Mesothelial cell of epicardium (in vitro differentiated cells): Measurements from ENCODE around the gene LYL1. TPM values are rescaled to one million over a fixed set of nuclear protein-coding genes. Genes with fewer than 3 reads are reported as not detected.
A peak's percentile ranks its signal among the peaks of the same experiment; 100 is the strongest.

Experiments
- DNase-seq, 2 experiments: peaks; one replicate each; pipeline ENCODE4 v3.0.0; 2021; ENCODE audit warnings: low spot score in 2 of 2; ENCODE audit not compliant: unreplicated experiment in 2 of 2
- H3K27ac Mint-ChIP-seq: 2 replicates; pipeline ENCODE4 v1.8.0; 2021; ENCODE audit warnings: mixed read lengths
- H3K27me3 Mint-ChIP-seq: 2 replicates; pipeline ENCODE4 v1.8.0; 2021; ENCODE audit warnings: low read depth, mixed read lengths
- H3K36me3 Mint-ChIP-seq: 2 replicates; pipeline ENCODE4 v1.8.0; 2021; ENCODE audit warnings: mixed read lengths
- H3K4me1 Mint-ChIP-seq: 2 replicates; pipeline ENCODE4 v1.8.0; 2021; ENCODE audit warnings: mixed read lengths
- H3K4me3 Mint-ChIP-seq: 2 replicates; pipeline ENCODE4 v1.8.0; 2021; ENCODE audit warnings: mild to moderate bottlenecking, moderate library complexity, mixed read lengths
- H3K9me3 Mint-ChIP-seq: 2 replicates; pipeline ENCODE4 v1.8.0; 2021; ENCODE audit warnings: mixed read lengths
- total RNA-seq: library from RNA; stranded (reverse); gene quantifications from 3 replicates; pipeline ENCODE4 v1.2.1, GENCODE V29; 2021
- TF ChIP-seq, protein P1 (sequence below): fragments of 200-600 bp; sonication (generic); IDR thresholded peaks from one replicate; pipeline ENCODE4 v1.5.0; 2021; ENCODE audit warnings: antibody characterized with exemption; ENCODE audit not compliant: unreplicated experiment

LYL1 gene
- total RNA-seq, 1 donor from 2014 or later = 4.0 TPM

DNA sequence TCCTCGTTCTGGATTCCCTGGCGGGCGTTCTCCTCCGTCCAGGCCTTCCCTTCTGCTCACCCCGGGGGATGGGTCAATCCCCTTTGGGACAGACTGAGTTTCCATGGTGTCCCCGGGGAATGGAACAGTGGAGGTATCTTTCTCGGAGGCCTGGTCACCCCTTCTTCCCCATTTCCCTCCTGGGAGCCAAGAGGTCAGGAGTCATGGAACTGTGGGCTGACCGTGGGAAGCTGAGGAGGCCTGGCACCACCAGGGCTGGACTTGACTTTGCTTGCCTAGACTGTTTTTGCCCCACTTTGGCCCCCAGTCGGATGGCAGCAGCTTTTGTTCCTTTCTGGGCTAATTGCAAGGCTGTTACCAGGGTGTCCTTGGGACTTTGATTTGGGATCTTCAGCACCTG lies 17.4 kb upstream of the LYL1 start:
- no peaks in the 10 kb centered on the region for H3K9me3 Mint-ChIP-seq
- peak overlapping the region; percentile 75 for H3K4me3 Mint-ChIP-seq
- TF ChIP-seq, protein P1, sequence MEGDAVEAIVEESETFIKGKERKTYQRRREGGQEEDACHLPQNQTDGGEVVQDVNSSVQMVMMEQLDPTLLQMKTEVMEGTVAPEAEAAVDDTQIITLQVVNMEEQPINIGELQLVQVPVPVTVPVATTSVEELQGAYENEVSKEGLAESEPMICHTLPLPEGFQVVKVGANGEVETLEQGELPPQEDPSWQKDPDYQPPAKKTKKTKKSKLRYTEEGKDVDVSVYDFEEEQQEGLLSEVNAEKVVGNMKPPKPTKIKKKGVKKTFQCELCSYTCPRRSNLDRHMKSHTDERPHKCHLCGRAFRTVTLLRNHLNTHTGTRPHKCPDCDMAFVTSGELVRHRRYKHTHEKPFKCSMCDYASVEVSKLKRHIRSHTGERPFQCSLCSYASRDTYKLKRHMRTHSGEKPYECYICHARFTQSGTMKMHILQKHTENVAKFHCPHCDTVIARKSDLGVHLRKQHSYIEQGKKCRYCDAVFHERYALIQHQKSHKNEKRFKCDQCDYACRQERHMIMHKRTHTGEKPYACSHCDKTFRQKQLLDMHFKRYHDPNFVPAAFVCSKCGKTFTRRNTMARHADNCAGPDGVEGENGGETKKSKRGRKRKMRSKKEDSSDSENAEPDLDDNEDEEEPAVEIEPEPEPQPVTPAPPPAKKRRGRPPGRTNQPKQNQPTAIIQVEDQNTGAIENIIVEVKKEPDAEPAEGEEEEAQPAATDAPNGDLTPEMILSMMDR = no peak
- no peaks in the 10 kb centered on the region for H3K27me3 Mint-ChIP-seq
- peaks cover 42% of the 10 kb centered on the region for H3K4me1 Mint-ChIP-seq
- no peak for DNase-seq
- peaks cover 4% of the 10 kb centered on the region for H3K36me3 Mint-ChIP-seq
- peak overlapping the region; percentile 85 for H3K27ac Mint-ChIP-seq

DNA sequence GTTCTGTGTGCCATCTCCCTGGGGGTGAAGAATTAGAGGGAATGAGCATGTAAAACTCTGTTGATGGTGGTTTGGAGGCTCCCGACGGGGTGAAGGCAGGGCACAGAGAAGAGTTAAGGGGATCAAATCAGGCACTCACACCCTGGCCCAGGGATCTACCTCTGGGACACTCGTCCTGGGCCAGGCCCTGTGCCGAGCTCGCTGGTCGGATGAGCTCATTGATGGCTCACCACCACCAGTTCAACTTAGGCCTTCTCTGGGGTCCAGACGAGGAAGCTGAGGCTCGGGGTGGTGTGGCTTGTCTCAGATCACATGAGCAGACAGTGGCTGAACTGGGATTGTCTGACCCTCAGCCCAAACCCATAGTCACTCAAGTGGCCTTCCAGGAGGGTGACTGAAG lies 17.0 kb upstream of the LYL1 start:
- Mint-ChIP-seq H3K27ac (peak overlapping the region; percentile 85), H3K36me3 (peaks cover 4% of the 10 kb centered on the region), H3K27me3 (no peaks in the 10 kb centered on the region), H3K4me1 (peaks cover 42% of the 10 kb centered on the region), H3K9me3 (no peaks in the 10 kb centered on the region), H3K4me3 (peak overlapping the region; percentile 75)
- no peak for DNase-seq
- TF ChIP-seq, protein P1 = no peak

DNA sequence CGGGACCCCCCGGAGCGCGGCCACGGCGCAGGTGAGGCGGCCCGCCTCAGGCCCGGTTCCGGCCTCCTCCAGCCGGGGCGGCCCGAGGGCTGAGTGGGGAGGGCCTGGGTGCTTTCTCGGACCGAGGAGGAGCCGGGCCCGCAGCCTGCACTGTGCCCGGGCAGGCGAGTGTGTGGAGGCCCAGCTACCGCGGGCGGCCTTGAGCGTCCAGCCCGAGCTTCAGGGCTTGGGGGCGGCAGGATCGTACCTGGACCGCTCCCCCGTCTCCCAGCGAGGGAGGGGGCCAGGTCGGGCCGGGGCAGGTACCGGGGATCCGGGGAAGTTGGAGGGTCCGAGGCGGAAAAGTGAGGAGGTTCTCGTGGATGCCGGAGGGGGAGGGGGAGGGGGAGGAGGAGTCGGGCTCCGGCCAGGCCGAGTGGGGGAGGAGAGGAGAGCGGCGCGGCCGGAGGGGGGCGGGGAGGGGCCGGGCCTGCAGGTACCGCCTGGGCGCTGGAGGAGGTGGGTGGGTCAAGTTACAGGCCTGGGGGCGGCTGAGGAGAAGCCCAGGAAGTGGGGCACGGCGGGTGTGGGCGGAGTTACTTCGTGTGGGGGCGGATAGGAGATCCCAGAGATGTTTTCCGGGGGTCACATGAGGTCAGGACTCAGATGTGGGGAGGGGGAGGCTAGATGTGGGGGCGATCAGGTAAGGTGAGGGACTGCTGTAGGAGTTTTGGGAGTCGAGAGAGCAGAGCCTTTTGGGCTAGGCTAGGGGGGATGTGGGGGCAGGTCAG lies 16.0 kb upstream of the LYL1 start:
- Mint-ChIP-seq H3K4me3 (peak overlapping the region; percentile 75), H3K36me3 (peaks cover 4% of the 10 kb centered on the region), H3K27me3 (no peaks in the 10 kb centered on the region), H3K9me3 (no peaks in the 10 kb centered on the region), H3K4me1 (peaks cover 42% of the 10 kb centered on the region), H3K27ac (peak overlapping the region; percentile 85)
- peak in 1 of 2 experiments; percentile 47 for DNase-seq
- TF ChIP-seq, protein P1 = no peak

DNA sequence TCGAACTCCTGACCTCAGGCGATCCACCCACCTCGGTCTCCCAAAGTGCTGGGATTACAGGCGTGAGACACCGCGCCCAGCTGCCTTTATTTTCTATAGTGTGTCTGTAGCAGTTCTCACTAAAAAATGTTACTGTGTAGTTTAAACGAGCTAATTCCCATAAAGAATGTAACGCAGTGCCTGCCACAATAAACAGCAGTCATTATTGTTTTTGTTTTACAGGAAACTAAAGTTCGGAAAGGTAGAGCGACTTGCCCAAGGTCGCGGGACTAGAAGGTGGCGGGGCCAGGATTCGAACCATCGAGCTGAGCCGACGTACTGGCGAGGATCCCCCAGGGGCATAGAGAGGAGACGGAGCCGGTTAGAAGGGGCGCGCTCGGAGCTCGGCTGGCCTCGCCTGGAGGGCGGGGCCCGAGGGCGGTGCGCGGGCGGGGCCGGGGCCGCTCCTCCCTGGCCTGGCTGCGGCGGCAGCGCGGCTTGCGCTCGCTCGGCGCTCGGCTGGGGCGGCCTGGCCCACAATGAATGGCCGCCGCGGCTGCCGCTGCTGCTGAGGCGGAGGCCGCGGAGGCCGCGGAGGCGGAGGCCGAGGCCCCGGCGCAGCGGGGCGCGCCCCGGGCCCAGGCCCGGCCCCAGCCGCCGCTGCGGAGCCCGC lies 15.2 kb upstream of the LYL1 start, which contains the start of gene NACC1:
NACC1 (plus strand) TSS at position 493 of the 652 bp plus-strand sequence. CDS start 16,944 bp downstream, outside the sequence.
- TF ChIP-seq, protein P1 = no peak
- H3K9me3 Mint-ChIP-seq = no peaks in the 10 kb centered on the region
- DNase-seq = peak; percentile 86 to 89
- H3K27me3 Mint-ChIP-seq = no peaks in the 10 kb centered on the region
- peaks cover 42% of the 10 kb centered on the region for H3K4me1 Mint-ChIP-seq
- peak within 1 kb of the TSS; percentile 97 for H3K27ac Mint-ChIP-seq
- peaks cover 4% of the 10 kb centered on the region for H3K36me3 Mint-ChIP-seq
- peak within 1 kb of the TSS; percentile 95 for H3K4me3 Mint-ChIP-seq

DNA sequence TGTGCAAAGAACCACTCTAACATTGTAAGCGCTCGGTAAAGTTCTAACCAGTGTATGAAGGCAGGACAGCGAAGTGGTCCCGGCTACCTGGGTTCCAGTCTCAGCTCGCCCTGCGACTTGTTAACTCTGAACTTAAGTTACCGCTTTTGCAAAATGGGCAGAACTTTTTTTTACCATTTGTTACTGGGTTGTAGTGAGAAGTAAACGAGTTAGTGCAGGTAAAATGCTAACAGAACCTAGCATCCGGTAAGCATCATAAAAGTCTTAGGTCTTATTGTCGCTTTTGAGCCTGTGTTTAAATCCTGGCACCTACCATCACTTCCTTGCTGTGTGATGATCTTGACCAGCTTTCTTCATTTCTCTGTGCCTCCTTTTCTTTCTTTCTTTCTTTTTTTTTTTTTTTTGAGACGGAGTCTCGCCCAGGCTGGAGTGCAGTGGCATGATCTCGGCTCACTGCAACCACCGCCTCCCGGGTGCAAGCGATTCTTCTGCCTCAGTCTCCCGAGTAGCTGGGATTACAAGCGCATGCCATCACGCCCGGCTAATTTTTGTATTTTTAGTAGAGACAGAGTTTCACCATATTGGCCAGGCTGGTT lies 14.6 kb upstream of the LYL1 start:
- peaks cover 42% of the 10 kb centered on the region for H3K4me1 Mint-ChIP-seq
- TF ChIP-seq, protein P1 = no peak
- H3K27ac Mint-ChIP-seq = peak overlapping the region; percentile 97
- H3K4me3 Mint-ChIP-seq = peak overlapping the region; percentile 95
- no peaks in the 10 kb centered on the region for H3K27me3 Mint-ChIP-seq
- no peak for DNase-seq
- H3K36me3 Mint-ChIP-seq = peaks cover 2% of the 10 kb centered on the region
- no peaks in the 10 kb centered on the region for H3K9me3 Mint-ChIP-seq
